ENCODE data around the gene AP3B1. TPM values are rescaled to one million over a fixed set of nuclear protein-coding genes. Genes with fewer than 3 reads are reported as not detected.

AP3B1 gene
- total RNA-seq, 2 donors from 2014 or later, result 50.4 to 52.6 TPM

DNA sequence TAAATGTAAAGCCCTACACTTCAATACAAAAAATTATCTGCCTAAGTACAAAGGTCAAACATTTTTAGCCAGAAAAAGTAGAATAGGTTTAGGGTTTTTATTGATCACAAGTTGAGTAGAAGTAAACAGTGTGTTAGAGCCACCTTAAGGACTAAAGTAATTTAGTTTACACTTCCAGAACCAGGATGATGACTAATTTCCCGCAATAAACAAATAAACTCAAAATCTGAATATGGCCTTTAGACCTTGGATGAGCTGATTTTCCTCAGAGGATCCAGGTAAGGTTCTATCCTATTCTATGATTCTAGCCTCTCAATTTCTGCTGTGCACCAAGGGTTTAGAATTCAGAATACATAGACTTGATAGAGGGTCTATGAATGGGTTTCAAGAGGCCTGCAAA, 338.9 kb downstream of the AP3B1 start:
- TF ChIP-seq, protein P1, sequence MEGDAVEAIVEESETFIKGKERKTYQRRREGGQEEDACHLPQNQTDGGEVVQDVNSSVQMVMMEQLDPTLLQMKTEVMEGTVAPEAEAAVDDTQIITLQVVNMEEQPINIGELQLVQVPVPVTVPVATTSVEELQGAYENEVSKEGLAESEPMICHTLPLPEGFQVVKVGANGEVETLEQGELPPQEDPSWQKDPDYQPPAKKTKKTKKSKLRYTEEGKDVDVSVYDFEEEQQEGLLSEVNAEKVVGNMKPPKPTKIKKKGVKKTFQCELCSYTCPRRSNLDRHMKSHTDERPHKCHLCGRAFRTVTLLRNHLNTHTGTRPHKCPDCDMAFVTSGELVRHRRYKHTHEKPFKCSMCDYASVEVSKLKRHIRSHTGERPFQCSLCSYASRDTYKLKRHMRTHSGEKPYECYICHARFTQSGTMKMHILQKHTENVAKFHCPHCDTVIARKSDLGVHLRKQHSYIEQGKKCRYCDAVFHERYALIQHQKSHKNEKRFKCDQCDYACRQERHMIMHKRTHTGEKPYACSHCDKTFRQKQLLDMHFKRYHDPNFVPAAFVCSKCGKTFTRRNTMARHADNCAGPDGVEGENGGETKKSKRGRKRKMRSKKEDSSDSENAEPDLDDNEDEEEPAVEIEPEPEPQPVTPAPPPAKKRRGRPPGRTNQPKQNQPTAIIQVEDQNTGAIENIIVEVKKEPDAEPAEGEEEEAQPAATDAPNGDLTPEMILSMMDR (IDR thresholded peaks at IDR 0.05), result no peak
- DNase-seq (ENCODE audit: low spot score), result no peak

GRCh38 chr5:77953374-77953773, 341.1 kb downstream of the AP3B1 start:
- H3K27me3 ChIP-seq (replicated peaks; ENCODE audit: insufficient read depth), result no peaks in the 10 kb centered on the region
- H3K27ac ChIP-seq, result no peak overlapping the region
- ATAC-seq (ENCODE audit: insufficient number of reproducible peaks, low FRiP score, low read depth) (no peak), DNase-seq (ENCODE audit: low spot score) (no peak)
- H3K36me3 ChIP-seq, result no peaks in the 10 kb centered on the region
- H3K9me3 ChIP-seq, result no peaks in the 10 kb centered on the region
- no peak overlapping the region for H3K4me3 ChIP-seq
- TF ChIP-seq, protein P1 (IDR thresholded peaks at IDR 0.05), result no peak
- peaks cover 0 to 8% of the 10 kb centered on the region in 2 donors for H3K4me1 ChIP-seq (ENCODE audit: control insufficient read depth in 1 of 2, low read depth in 2 of 2)

More for the DNA sequence above, 338.9 kb downstream of the AP3B1 start:
- Histone ChIP-seq H3K4me3 (no peak overlapping the region), H3K27me3 (replicated peaks; ENCODE audit: insufficient read depth) (no peaks in the 10 kb centered on the region), H3K27ac (no peak overlapping the region), H3K9me3 (no peaks in the 10 kb centered on the region), H3K36me3 (no peaks in the 10 kb centered on the region), H3K4me1 (ENCODE audit: control insufficient read depth in 1 of 2, low read depth in 2 of 2) (peaks cover 0 to 8% of the 10 kb centered on the region in 2 donors)
- no peak for ATAC-seq (ENCODE audit: insufficient number of reproducible peaks, low FRiP score, low read depth)

GRCh38 chr5:77952636-77953212, 341.8 kb downstream of the AP3B1 start:
- no peak overlapping the region for H3K27ac ChIP-seq
- no peak overlapping the region for H3K4me3 ChIP-seq
- H3K9me3 ChIP-seq, result no peaks in the 10 kb centered on the region
- H3K27me3 ChIP-seq (replicated peaks; ENCODE audit: insufficient read depth), result no peaks in the 10 kb centered on the region
- DNase-seq (ENCODE audit: low spot score) (no peak), ATAC-seq (ENCODE audit: insufficient number of reproducible peaks, low FRiP score, low read depth) (no peak)
- TF ChIP-seq, protein P1 (IDR thresholded peaks at IDR 0.05), result no peak
- H3K36me3 ChIP-seq, result no peaks in the 10 kb centered on the region
- H3K4me1 ChIP-seq (ENCODE audit: control insufficient read depth in 1 of 2, low read depth in 2 of 2), result peaks cover 0 to 8% of the 10 kb centered on the region in 2 donors

Other genes with a start within 250 kb of the AP3B1 start
- 10 to 100 TPM; 24.8 to 31.4 TPM for gene SCAMP1, start 65.9 kb upstream of the AP3B1 start, total RNA-seq

All from thoracic aorta (tissue), 2 donors.